B cell (primary cell): Measurements from ENCODE around the gene DSG1.
"Not testable (repeated sequence)": the region's sequence is repeated elsewhere in the genome, so short reads cannot be mapped to it uniquely, and the experiment has no call there.

Source experiments
- CTCF ChIP-seq: fragments of 200-600 bp; IDR thresholded peaks from one replicate; pipeline ENCODE4 v1.8.0; 2022; ENCODE audit warnings: antibody characterized with exemption, mild to moderate bottlenecking
- EZH2 ChIP-seq: IDR thresholded peaks from 2 replicates; pipeline ENCODE4 v1.6.1; 2012; ENCODE audit warnings: borderline replicate concordance, low read depth, mild to moderate bottlenecking, moderate library complexity, low read length; ENCODE audit not compliant: insufficient read depth, poor library complexity, severe bottlenecking

- TF ChIP-seq CTCF, EZH2: not testable (repeated sequence)
These were observed 35.4 kb downstream of the DSG1 start for GRCh38 chr18:31353336-31353735.
